Panc1 (cell line): ENCODE results near the gene TRIM51. TPM values are rescaled to one million over a fixed set of nuclear protein-coding genes. Genes with fewer than 3 reads are reported as not detected.
"Not testable (repeated sequence)": the region's sequence is repeated elsewhere in the genome, so short reads cannot be mapped to it uniquely, and the experiment has no call there.

ENCODE experiments used
- ATAC-seq: fragments of 200-7000 bp; cut with Tn5 transposase; 2 replicates; pipeline ENCODE4 v1.9.1; 2020; ENCODE audit warnings: mild to moderate bottlenecking, moderate library complexity
- Bru-seq: library from RNA; stranded (reverse); fragments of 400-500 nt; gene quantifications from one replicate; lab custom pipeline; 2021; lab: Mats Ljungman, UMichigan
- BruChase-seq, 2 experiments: library from RNA; stranded (reverse); fragments of 400-500 nt; gene quantifications; one replicate each; lab custom pipeline; 2021; lab: Mats Ljungman, UMichigan
- BruUV-seq: library from RNA; stranded (reverse); fragments of 400-500 nt; replicated peaks from 2 replicates; lab custom pipeline; 2021; lab: Mats Ljungman, UMichigan
- CTCF ChIA-PET: fragments of 300-600 bp; sonication (Branson Sonifier 250); formaldehyde crosslinking; loops from one replicate; lab custom pipeline; 2022; ENCODE audit warnings: antibody characterized with exemption; lab: Charles Lee
- POLR2A ChIA-PET: fragments of 300-600 bp; sonication (Branson Sonifier 250); formaldehyde crosslinking; loops from one replicate; lab custom pipeline; 2022; ENCODE audit warnings: antibody characterized with exemption; lab: Charles Lee
- DNase-seq: peaks from one replicate; pipeline ENCODE4 v3.0.0-alpha.2; 2010; ENCODE audit warnings: low read depth, low spot score
- H3K27ac ChIP-seq: 2 replicates; pipeline ENCODE4 v1.5.1; 2011; ENCODE audit warnings: mild to moderate bottlenecking, low read length, inconsistent platforms
- H3K27me3 ChIP-seq: fragments of 200-500 bp; sonication (Bioruptor generic); 2 replicates; pipeline ENCODE4 v1.6.0; 2014; ENCODE audit warnings: low read length, inconsistent platforms; ENCODE audit not compliant: control insufficient read depth, insufficient read depth
- H3K36me3 ChIP-seq: fragments of 200-500 bp; sonication (Bioruptor generic); 2 replicates; pipeline ENCODE4 v1.5.1; 2014; ENCODE audit warnings: inconsistent platforms, mild to moderate bottlenecking, low read length, moderate library complexity; ENCODE audit not compliant: control insufficient read depth, insufficient read depth
- H3K4me1 ChIP-seq: 2 replicates; pipeline ENCODE4 v1.5.1; 2011; ENCODE audit warnings: inconsistent platforms, mild to moderate bottlenecking, low read length, moderate library complexity; ENCODE audit not compliant: control insufficient read depth, insufficient read depth
- H3K4me3 ChIP-seq, 2 experiments: 2 replicates each; pipeline ENCODE4 v1.5.1; 2011 to 2012; ENCODE audit warnings: low read depth in 2 of 2, low read length in 2 of 2, mild to moderate bottlenecking in 2 of 2, inconsistent platforms in 1 of 2, moderate library complexity in 1 of 2
- H3K9me3 ChIP-seq: fragments of 200-500 bp; sonication (Bioruptor generic); 2 replicates; pipeline ENCODE4 v1.5.1; 2014; ENCODE audit warnings: low read depth, mild to moderate bottlenecking, inconsistent platforms, low read length, moderate library complexity; ENCODE audit not compliant: control insufficient read depth, insufficient read depth
- CTCF ChIP-seq: fragments of 450-650 bp; IDR thresholded peaks from 2 replicates; pipeline ENCODE4 v1.5.1; 2017; ENCODE audit warnings: mild to moderate bottlenecking
- POLR2AphosphoS5 ChIP-seq: IDR thresholded peaks from 2 replicates; pipeline ENCODE4 v1.6.1; 2012; ENCODE audit warnings: mild to moderate bottlenecking, low read depth, low read length, moderate library complexity
- REST ChIP-seq, 2 experiments: IDR thresholded peaks; 2 replicates each; pipeline ENCODE4 v1.6.1; 2011 to 2012; ENCODE audit warnings: low read depth in 2 of 2, control low read depth in 1 of 2, low read length in 1 of 2, mild to moderate bottlenecking in 1 of 2, moderate library complexity in 1 of 2; ENCODE audit not compliant: insufficient read depth in 1 of 2
- SIN3A ChIP-seq: IDR thresholded peaks from 2 replicates; pipeline ENCODE4 v1.6.1; 2012; ENCODE audit warnings: low read depth, mild to moderate bottlenecking, low read length, moderate library complexity, borderline replicate concordance; ENCODE audit not compliant: insufficient read depth
- TCF7L2 ChIP-seq: IDR thresholded peaks from 2 replicates; pipeline ENCODE4 v1.6.1; 2011; ENCODE audit warnings: mild to moderate bottlenecking, low read depth, low read length, inconsistent platforms
- in situ Hi-C: cut with HindIII; loops from 2 replicates; pipeline ENCODE4 v1.10.0; 2016; ENCODE audit warnings: low sequenced_read_pairs, low pct_unique_long_range_greater_than_20kb
- intact Hi-C: fragments of 100-400 bp; cut with micrococcal nuclease; formaldehyde crosslinking; loops from one replicate; pipeline ENCODE4 v1.10.0; 2022; ENCODE audit not compliant: unreplicated experiment
- long read RNA-seq: library from polyadenylated mRNA; unstranded; transcript quantifications from one replicate; pipeline ENCODE4 v2.0.0, GENCODE V29; 2021; ENCODE audit not compliant: unreplicated experiment
- polyA plus RNA-seq: library from polyadenylated mRNA; unstranded; fragments of >200 nt; gene quantifications from one replicate; pipeline ENCODE4 v1.2.1, GENCODE V29; 2012; ENCODE audit warnings: missing spikeins; ENCODE audit not compliant: insufficient read length
- total RNA-seq: library from RNA; stranded (reverse); gene quantifications from one replicate; pipeline ENCODE4 v1.2.1, GENCODE V29; 2021; ENCODE audit not compliant: unreplicated experiment

The TRIM51 gene
- not detected for total RNA-seq
- polyA plus RNA-seq = not detected
- not detected for Bru-seq, nascent RNA
- BruChase-seq, experiment 1, labeled RNA remaining after a 2-hour chase = not detected
- BruChase-seq, experiment 2, labeled RNA remaining after a 6-hour chase = not detected
- long read RNA-seq = 0 reads

GRCh38 chr11:55882997-55883396 lies at the start of gene TRIM51:
TRIM51 (plus strand) TSS chr11:55883297; CDS start chr11:55885429, 2,132 bp downstream.
- CTCF ChIA-PET, DNase-seq, H3K4me3 ChIP-seq, H3K9me3 ChIP-seq, in situ Hi-C loops, H3K27ac ChIP-seq, H3K27me3 ChIP-seq, H3K36me3 ChIP-seq, POLR2A ChIA-PET, ATAC-seq, intact Hi-C loops, H3K4me1 ChIP-seq, BruUV-seq: not testable (repeated sequence)

- no TSS peak for BruUV-seq
- ATAC-seq (no peak), DNase-seq (no peak)
- Histone ChIP-seq H3K36me3 (no peaks in the 10 kb centered on the region), H3K27ac (no peak within 1 kb of the TSS), H3K4me3 (no peak within 1 kb of the TSS), H3K27me3 (no peaks in the 10 kb centered on the region), H3K4me1 (no peaks in the 10 kb centered on the region), H3K9me3 (0 out of 2 replicates have a peak, but pooled peaks cover 3% of the 10 kb centered on the region)
- TF ChIP-seq TCF7L2 (no peak), CTCF (no peak), REST (IDR thresholded peaks at IDR 0.05; ENCODE audit: insufficient read depth in 1 of 2, low read depth in 2 of 2, low read length in 1 of 2) (no peak), SIN3A (no peak), POLR2AphosphoS5 (no peak)
- CTCF ChIA-PET = no interaction called here
- POLR2A ChIA-PET = no interaction called here
- in situ Hi-C loops = no loop called here
- intact Hi-C loops = loop anchor here (10.0 kb wide), 2 partner anchors 64 to 1116 kb away; partner anchors contain the start of gene OR5D13
Measured at GRCh38 chr11:55838452-55838851, 44.6 kb upstream of the TRIM51 start, which contains the start of gene OR5D16. OR5D16 (plus strand) TSS chr11:55838752; CDS start chr11:55838752, 0 bp downstream.

GRCh38 chr11:55847453-55847852 lies 35.6 kb upstream of the TRIM51 start:
- CTCF ChIA-PET = no interaction called here
- POLR2A ChIA-PET = no interaction called here
- intact Hi-C loops = no loop called here
- TF ChIP-seq POLR2AphosphoS5 = no peak
- TF ChIP-seq REST (IDR thresholded peaks at IDR 0.05; ENCODE audit: insufficient read depth in 1 of 2, low read depth in 2 of 2, low read length in 1 of 2) = no peak
- no peak for TF ChIP-seq SIN3A
- TF ChIP-seq CTCF = no peak
- no peak for TF ChIP-seq TCF7L2
- H3K36me3 ChIP-seq = no peaks in the 10 kb centered on the region
- no peaks in the 10 kb centered on the region for H3K4me1 ChIP-seq
- DNase-seq (no peak), ATAC-seq (no peak)
- in situ Hi-C loops = no loop called here
- H3K27ac ChIP-seq = no peak overlapping the region
- no TSS peak for BruUV-seq
- no peak overlapping the region for H3K4me3 ChIP-seq
- no peaks in the 10 kb centered on the region for H3K27me3 ChIP-seq
- H3K9me3 ChIP-seq = no peaks in the 10 kb centered on the region
